ENCODE results near the gene NCOA1.
"Not testable (repeated sequence)": the region's sequence is repeated elsewhere in the genome, so short reads cannot be mapped to it uniquely, and the experiment has no call there.

The NCOA1 gene

DNA sequence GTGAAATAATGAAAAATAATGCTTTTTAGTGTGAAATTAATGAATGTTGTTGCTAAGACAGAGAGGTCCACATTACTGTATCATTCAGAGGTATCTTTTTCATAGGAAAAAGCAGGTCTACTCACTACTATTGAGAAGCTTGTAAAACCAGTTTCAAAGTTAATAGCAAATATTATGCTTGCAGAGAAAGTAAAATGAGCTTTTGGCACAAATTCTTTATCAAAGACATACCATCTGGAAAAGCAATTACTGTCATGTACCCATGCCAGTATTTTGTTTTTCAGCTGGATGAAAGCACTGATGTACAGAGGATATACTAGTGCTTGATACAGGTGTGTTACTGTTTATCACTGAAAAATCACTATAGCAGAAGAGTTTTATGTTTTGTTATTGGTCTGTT lies 77.5 kb downstream of the NCOA1 start:
- Histone ChIP-seq H3K36me3 (ENCODE audit: control insufficient read depth, insufficient read depth, low read length) (peaks cover 10% of the 10 kb centered on the region), H3K4me1 (ENCODE audit: control insufficient read depth, insufficient read depth, low read length) (no peaks in the 10 kb centered on the region), H3K9me3 (ENCODE audit: control insufficient read depth, low read length) (no peaks in the 10 kb centered on the region), H3K27me3 (ENCODE audit: control insufficient read depth, insufficient read depth, low read length, poor library complexity, severe bottlenecking) (no peaks in the 10 kb centered on the region), H3K4me3 (ENCODE audit: insufficient read depth, low read depth, low read length) (no peak overlapping the region), H3K27ac (ENCODE audit: insufficient read depth, low read depth, low read length, poor library complexity, severe bottlenecking) (no peak overlapping the region)

DNA sequence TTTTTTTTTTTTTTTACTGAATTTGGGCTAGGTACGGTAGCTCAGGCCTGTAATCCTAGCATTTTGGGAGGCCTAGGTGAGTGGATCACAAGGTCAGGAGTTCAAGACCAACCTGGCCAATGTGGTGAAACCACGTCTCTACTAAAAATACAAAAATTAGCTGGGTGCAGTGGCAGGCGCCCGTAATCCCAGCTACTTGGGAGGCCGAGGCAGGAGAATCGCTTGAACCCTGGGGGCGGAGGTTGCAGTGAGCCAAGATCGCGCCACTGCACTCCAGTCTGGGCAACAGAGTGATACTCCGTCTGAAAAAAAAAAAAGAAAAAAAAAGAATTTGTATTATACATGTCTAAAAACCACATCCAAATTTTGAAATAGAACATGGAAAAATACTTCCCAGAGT lies 78.5 kb downstream of the NCOA1 start:
- H3K9me3 ChIP-seq (ENCODE audit: control insufficient read depth, low read length); H3K4me3 ChIP-seq (ENCODE audit: insufficient read depth, low read depth, low read length); H3K27me3 ChIP-seq (ENCODE audit: control insufficient read depth, insufficient read depth, low read length, poor library complexity, severe bottlenecking); H3K27ac ChIP-seq (ENCODE audit: insufficient read depth, low read depth, low read length, poor library complexity, severe bottlenecking); H3K36me3 ChIP-seq (ENCODE audit: control insufficient read depth, insufficient read depth, low read length); H3K4me1 ChIP-seq (ENCODE audit: control insufficient read depth, insufficient read depth, low read length): not testable (repeated sequence)
- WGBS, 2 experiments, result 93 to 96% methylated on average over 9 to 10 of the region's 10 CpGs

DNA sequence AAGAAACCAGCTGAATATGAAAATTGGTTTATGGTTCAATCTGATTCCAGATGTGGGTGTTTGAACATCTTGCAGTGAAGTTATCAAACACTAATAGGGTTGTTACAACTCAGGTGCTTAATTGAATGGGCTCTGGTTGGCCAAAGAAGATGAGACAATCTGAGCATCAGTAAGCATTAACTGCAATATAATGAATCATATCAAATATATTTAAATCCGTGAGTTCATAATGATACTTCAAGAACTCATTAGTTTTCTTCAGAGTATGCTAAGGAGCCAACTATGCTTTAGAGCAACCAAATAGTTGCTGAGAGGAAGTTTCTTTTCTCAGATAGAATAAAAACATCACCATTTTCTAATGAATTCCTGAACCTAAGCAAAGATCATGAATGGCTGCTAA lies 79.2 kb downstream of the NCOA1 start:
- H3K4me1 ChIP-seq (ENCODE audit: control insufficient read depth, insufficient read depth, low read length), result no peaks in the 10 kb centered on the region
- peaks cover 10% of the 10 kb centered on the region for H3K36me3 ChIP-seq (ENCODE audit: control insufficient read depth, insufficient read depth, low read length)
- no peaks in the 10 kb centered on the region for H3K27me3 ChIP-seq (ENCODE audit: control insufficient read depth, insufficient read depth, low read length, poor library complexity, severe bottlenecking)
- H3K27ac ChIP-seq (ENCODE audit: insufficient read depth, low read depth, low read length, poor library complexity, severe bottlenecking), result no peak overlapping the region
- no peaks in the 10 kb centered on the region for H3K9me3 ChIP-seq (ENCODE audit: control insufficient read depth, low read length)
- 89% methylated on average over 1 of the region's 1 CpG; no CpG with 5 or more reads in 1 of the 2 experiments for WGBS, 2 experiments
- no peak overlapping the region for H3K4me3 ChIP-seq (ENCODE audit: insufficient read depth, low read depth, low read length)

DNA sequence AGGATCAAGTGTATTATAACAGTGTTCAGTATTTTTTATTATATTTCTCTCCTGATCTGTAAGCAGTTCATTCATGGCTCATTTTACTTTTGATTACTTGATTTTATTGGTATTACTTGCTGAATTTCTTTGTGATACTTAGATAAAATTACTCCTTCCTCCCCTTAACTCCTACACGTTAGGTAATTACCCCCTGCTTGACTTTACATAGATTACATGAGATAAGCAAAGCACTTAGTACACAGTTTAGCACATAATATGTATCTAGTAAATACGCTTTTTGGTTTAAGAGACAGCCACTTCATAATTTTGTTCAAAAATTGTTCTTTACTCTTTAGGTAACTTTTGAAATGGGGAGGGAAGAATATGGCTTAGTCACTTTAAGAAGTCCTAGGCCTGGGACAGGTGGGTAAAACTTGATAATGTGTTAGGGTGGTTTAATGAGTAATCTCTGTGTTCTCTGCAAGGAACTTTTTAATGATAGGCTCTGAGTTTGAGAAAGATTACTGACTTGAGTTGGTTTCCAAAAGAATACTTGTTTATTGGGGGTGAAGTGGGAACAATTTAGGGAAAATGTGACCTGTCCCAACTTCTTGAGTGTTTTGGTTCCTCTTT lies 80.9 kb downstream of the NCOA1 start:
- Histone ChIP-seq H3K4me3 (ENCODE audit: insufficient read depth, low read depth, low read length) (no peak overlapping the region), H3K9me3 (ENCODE audit: control insufficient read depth, low read length) (no peaks in the 10 kb centered on the region), H3K4me1 (ENCODE audit: control insufficient read depth, insufficient read depth, low read length) (no peaks in the 10 kb centered on the region), H3K27ac (ENCODE audit: insufficient read depth, low read depth, low read length, poor library complexity, severe bottlenecking) (no peak overlapping the region), H3K36me3 (ENCODE audit: control insufficient read depth, insufficient read depth, low read length) (no peaks in the 10 kb centered on the region), H3K27me3 (ENCODE audit: control insufficient read depth, insufficient read depth, low read length, poor library complexity, severe bottlenecking) (no peaks in the 10 kb centered on the region)
- WGBS, 2 experiments, result 100% methylated on average over 1 of the region's 2 CpGs; no CpG with 5 or more reads in 1 of the 2 experiments

DNA sequence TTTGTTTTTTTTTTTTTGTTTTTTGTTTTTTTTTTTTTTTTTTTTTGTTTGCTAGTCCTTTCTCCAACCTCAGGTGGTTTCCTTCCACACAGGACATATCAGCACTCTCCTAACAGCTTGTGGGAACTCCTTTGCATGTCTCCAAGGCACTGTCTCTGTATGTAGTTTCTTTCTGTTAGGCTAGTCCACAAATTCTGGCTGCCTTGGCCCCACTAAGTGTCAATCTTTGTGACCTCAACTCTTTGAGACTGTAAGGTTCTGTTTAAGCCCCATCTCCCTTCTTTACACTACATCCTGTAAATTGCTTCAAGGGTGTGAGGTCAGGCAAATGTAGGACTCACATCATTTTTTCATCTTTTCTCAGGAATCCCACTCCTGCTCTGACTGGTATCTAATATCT lies 85.1 kb downstream of the NCOA1 start:
- no peaks in the 10 kb centered on the region for H3K27me3 ChIP-seq (ENCODE audit: control insufficient read depth, insufficient read depth, low read length, poor library complexity, severe bottlenecking)
- no peaks in the 10 kb centered on the region for H3K36me3 ChIP-seq (ENCODE audit: control insufficient read depth, insufficient read depth, low read length)
- peaks cover 12% of the 10 kb centered on the region for H3K4me1 ChIP-seq (ENCODE audit: control insufficient read depth, insufficient read depth, low read length)
- no peak overlapping the region for H3K27ac ChIP-seq (ENCODE audit: insufficient read depth, low read depth, low read length, poor library complexity, severe bottlenecking)
- no peak overlapping the region for H3K4me3 ChIP-seq (ENCODE audit: insufficient read depth, low read depth, low read length)
- no peaks in the 10 kb centered on the region for H3K9me3 ChIP-seq (ENCODE audit: control insufficient read depth, low read length)

DNA sequence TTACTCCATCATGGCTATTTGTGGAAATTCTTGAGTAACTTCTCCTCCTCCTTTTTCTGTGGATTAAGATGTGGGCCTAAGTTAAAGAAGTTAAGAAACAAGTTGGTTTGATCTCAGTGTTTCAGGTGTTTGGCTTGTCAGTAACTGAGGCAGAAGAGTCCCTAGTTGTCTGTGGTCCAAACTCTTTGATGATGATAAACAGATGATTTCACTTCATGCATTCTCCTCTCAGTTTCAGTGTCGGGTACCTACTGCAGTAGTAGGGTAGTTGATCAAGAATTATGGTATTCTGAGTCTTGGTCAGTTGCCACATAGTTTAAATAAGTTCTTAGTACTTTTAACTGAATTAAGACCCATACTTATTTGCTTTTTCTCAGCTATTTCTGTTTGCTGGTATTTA lies 85.6 kb downstream of the NCOA1 start:
- Histone ChIP-seq H3K4me3 (ENCODE audit: insufficient read depth, low read depth, low read length) (no peak overlapping the region), H3K9me3 (ENCODE audit: control insufficient read depth, low read length) (no peaks in the 10 kb centered on the region), H3K36me3 (ENCODE audit: control insufficient read depth, insufficient read depth, low read length) (no peaks in the 10 kb centered on the region), H3K27ac (ENCODE audit: insufficient read depth, low read depth, low read length, poor library complexity, severe bottlenecking) (no peak overlapping the region), H3K27me3 (ENCODE audit: control insufficient read depth, insufficient read depth, low read length, poor library complexity, severe bottlenecking) (no peaks in the 10 kb centered on the region), H3K4me1 (ENCODE audit: control insufficient read depth, insufficient read depth, low read length) (peaks cover 15% of the 10 kb centered on the region)
- 100% methylated on average over 1 of the region's 1 CpG; no CpG with 5 or more reads in 1 of the 2 experiments for WGBS, 2 experiments

DNA sequence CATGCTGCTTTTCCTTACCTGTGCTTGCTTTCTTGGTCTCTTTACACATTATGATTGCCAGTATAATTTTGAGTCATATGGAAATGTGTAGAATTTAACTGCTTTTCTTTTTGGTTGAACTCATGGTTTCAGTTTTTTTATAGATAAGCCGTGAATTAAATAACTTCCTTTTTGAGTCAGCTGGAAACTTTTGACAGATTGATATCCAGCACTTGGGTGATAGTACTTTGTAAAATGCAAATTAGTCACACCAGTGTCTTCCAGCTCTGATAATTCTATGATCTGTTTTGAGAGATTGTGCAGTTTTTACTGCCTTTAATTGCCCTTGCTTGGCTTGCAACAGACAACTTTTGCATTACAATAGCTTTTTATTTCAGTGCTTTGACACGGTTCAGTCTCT lies 86.4 kb downstream of the NCOA1 start:
- Histone ChIP-seq H3K4me3 (ENCODE audit: insufficient read depth, low read depth, low read length) (no peak overlapping the region), H3K27me3 (ENCODE audit: control insufficient read depth, insufficient read depth, low read length, poor library complexity, severe bottlenecking) (no peaks in the 10 kb centered on the region), H3K36me3 (ENCODE audit: control insufficient read depth, insufficient read depth, low read length) (no peaks in the 10 kb centered on the region), H3K4me1 (ENCODE audit: control insufficient read depth, insufficient read depth, low read length) (peaks cover 15% of the 10 kb centered on the region), H3K27ac (ENCODE audit: insufficient read depth, low read depth, low read length, poor library complexity, severe bottlenecking) (no peak overlapping the region), H3K9me3 (ENCODE audit: control insufficient read depth, low read length) (no peaks in the 10 kb centered on the region)
- WGBS, 2 experiments, result 61 to 70% methylated on average over 2 of the region's 2 CpGs

DNA sequence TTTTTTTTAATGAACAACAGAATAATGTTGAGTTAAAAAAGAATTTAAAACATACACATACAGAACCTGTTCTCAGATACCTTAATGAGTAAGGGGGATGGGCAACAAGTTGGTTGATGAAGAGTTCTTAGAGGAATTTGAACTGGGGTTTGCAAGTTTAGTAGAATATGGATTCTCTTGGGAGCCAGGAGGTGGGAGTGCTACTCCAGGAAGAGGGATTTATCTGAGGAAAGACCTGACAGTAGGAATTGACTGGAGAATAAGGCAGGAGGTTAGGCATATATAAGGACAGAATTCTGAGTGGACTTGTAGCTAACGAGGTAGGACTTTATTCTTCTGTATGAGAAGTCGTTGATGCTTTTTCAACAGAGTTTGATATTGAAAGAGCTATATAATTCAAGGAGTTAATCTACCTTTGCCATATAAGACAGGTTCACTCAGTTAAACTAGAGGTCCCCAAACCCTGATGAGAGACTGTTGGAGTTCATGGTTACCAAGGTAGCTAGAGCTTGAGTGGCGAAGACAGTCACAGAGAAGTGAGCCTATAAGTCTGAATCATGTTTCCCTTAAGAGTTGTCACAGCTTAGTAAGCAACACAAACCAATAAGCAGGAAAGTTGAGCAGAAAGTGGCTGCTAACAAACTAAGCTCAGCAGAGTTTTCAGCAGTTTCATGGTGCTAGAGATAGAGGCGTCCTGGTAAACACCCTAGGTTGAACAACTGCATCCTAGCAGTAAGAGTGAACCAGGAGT lies 88.2 kb downstream of the NCOA1 start:
- Histone ChIP-seq H3K27ac (ENCODE audit: insufficient read depth, low read depth, low read length, poor library complexity, severe bottlenecking) (no peak overlapping the region), H3K36me3 (ENCODE audit: control insufficient read depth, insufficient read depth, low read length) (no peaks in the 10 kb centered on the region), H3K4me1 (ENCODE audit: control insufficient read depth, insufficient read depth, low read length) (peaks cover 15% of the 10 kb centered on the region), H3K9me3 (ENCODE audit: control insufficient read depth, low read length) (no peaks in the 10 kb centered on the region), H3K4me3 (ENCODE audit: insufficient read depth, low read depth, low read length) (no peak overlapping the region), H3K27me3 (ENCODE audit: control insufficient read depth, insufficient read depth, low read length, poor library complexity, severe bottlenecking) (no peaks in the 10 kb centered on the region)
- 95 to 96% methylated on average over 4 of the region's 4 CpGs for WGBS, 2 experiments

DNA sequence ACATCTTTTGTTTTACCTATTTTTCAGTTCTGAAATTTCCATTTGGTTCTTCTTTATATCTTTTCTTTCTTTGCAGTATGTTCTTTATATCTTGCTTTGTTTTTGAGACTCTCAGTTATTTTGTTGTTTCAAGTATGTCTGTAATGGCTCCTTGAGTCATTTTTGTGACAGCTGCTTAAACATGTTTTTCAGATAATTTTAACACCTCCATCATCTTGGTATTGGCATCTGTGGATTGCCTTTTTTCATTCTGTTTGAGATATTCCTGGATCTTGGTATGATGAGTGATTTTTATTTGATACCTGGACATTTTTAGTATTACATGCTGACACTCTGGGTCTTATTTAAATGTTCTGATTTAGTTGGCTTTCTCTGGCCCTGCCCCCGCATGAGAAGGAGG lies 89.5 kb downstream of the NCOA1 start:
- WGBS, 2 experiments, result 79 to 90% methylated on average over 1 of the region's 1 CpG
- no peak overlapping the region for H3K4me3 ChIP-seq (ENCODE audit: insufficient read depth, low read depth, low read length)

DNA sequence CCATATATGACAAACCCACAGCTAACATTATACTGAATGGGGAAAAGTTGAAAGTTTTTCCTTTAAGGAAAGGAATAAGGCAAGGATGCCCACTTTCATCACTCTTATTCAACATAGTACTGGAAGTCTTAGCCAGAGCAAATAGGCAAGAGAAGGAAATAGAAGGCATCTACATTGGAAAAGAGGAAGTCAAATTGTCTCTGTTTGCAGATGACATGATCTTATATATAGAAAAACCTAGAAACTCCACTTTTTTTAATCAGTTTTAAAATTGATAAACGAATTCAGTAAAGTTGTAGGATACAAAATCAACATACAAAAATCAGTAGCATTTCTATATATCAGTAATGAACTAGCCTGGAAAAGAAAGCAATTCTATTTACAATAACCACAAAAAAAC lies 90.9 kb downstream of the NCOA1 start:
- H3K4me3 ChIP-seq (ENCODE audit: insufficient read depth, low read depth, low read length); H3K36me3 ChIP-seq (ENCODE audit: control insufficient read depth, insufficient read depth, low read length); H3K9me3 ChIP-seq (ENCODE audit: control insufficient read depth, low read length); H3K27ac ChIP-seq (ENCODE audit: insufficient read depth, low read depth, low read length, poor library complexity, severe bottlenecking); H3K27me3 ChIP-seq (ENCODE audit: control insufficient read depth, insufficient read depth, low read length, poor library complexity, severe bottlenecking): not testable (repeated sequence)
- H3K4me1 ChIP-seq (ENCODE audit: control insufficient read depth, insufficient read depth, low read length), result peaks cover 15% of the 10 kb centered on the region
- WGBS, 2 experiments, result no CpG with 5 or more reads among the region's 1 CpG

More for the DNA sequence above, 89.5 kb downstream of the NCOA1 start:
- Histone ChIP-seq H3K27ac (ENCODE audit: insufficient read depth, low read depth, low read length, poor library complexity, severe bottlenecking) (no peak overlapping the region), H3K9me3 (ENCODE audit: control insufficient read depth, low read length) (no peaks in the 10 kb centered on the region), H3K4me1 (ENCODE audit: control insufficient read depth, insufficient read depth, low read length) (peaks cover 15% of the 10 kb centered on the region), H3K36me3 (ENCODE audit: control insufficient read depth, insufficient read depth, low read length) (no peaks in the 10 kb centered on the region), H3K27me3 (ENCODE audit: control insufficient read depth, insufficient read depth, low read length, poor library complexity, severe bottlenecking) (no peaks in the 10 kb centered on the region)

All from ectodermal cell (in vitro differentiated cells).